Tibial artery (tissue), 4 donors: ENCODE measurements around the gene SMYD3.

Experiments
- DNase-seq, 2 donors: peaks; one replicate each; pipeline ENCODE4 v3.0.0-alpha.2; 2019
- H3K27ac ChIP-seq, 2 donors: fragments of 200-600 bp; sonication (generic) in 1 of 2; 1 replicate in 1 of 2; 2 replicates in 1 of 2; pipeline ENCODE4 v1.5.1; 2018 to 2019; ENCODE audit warnings: mild to moderate bottlenecking in 1 of 2
- H3K27me3 ChIP-seq, 2 donors: fragments of 200-600 bp; sonication (generic) in 1 of 2; one replicate each; pipeline versions ENCODE4 v1.5.1 to v1.6.0; 2016 to 2019
- H3K36me3 ChIP-seq, 3 donors: fragments of 200-600 bp; sonication (generic) in 2 of 3; one replicate each; pipeline ENCODE4 v1.5.1; 2016 to 2019; ENCODE audit warnings: mild to moderate bottlenecking in 2 of 3
- H3K4me1 ChIP-seq, 4 donors: fragments of 200-600 bp; sonication (generic) in 2 of 4; 1 replicate in 3 of 4; 2 replicates in 1 of 4; pipeline ENCODE4 v1.5.1; 2016 to 2019
- H3K4me3 ChIP-seq, 2 donors: fragments of 200-600 bp; sonication (generic) in 1 of 2; 1 replicate in 1 of 2; 2 replicates in 1 of 2; pipeline ENCODE4 v1.5.1; 2018 to 2019; ENCODE audit warnings: mild to moderate bottlenecking in 2 of 2
- H3K9me3 ChIP-seq, 3 donors: fragments of 200-600 bp; sonication (generic) in 1 of 3; one replicate each; pipeline ENCODE4 v1.5.1; 2016 to 2019
- intact Hi-C: fragments of 100-400 bp; cut with DNase I; formaldehyde crosslinking; loops from one replicate; pipeline ENCODE4 v1.15.0; 2023; ENCODE audit warnings: low total_unique reads
- TF ChIP-seq, protein P1 (sequence below), 2 experiments: fragments of 200-600 bp in 1 of 2; fragments of 450-650 bp in 1 of 2; IDR thresholded peaks; one replicate each; pipeline ENCODE4 v1.5.1; 2017 to 2019; ENCODE audit warnings: antibody characterized with exemption in 2 of 2, mild to moderate bottlenecking in 1 of 2, moderate library complexity in 1 of 2

The SMYD3 gene

DNA sequence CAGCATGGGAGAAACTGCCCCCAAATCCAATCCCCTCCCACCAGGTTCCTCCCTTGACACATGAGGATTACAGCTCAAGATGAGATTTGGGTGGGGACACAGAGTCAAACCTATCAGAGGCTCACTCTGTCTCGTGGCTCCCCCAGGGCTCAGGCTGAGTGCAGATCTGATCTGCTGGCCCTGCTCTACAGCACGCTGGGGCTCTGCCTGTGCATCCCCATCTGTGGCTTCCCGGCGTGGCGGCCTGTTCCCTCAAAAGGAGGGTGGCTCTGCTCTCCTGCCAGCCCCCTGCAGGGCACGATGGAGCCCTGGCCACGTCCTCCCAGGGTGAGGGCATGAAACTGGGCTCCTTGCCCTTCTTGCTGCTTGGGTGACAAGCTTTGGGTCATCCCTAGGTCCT, 19.8 kb upstream of the SMYD3 start:
- Histone ChIP-seq H3K4me3 (no peak overlapping the region), H3K9me3 (peaks cover 0 to 13% (median 9%) of the 10 kb centered on the region in 3 donors), H3K27ac (no peak overlapping the region), H3K4me1 (no peaks in the 10 kb centered on the region), H3K36me3 (no peaks in the 10 kb centered on the region), H3K27me3 (no peaks in the 10 kb centered on the region)
- no peak for DNase-seq
- TF ChIP-seq, protein P1, sequence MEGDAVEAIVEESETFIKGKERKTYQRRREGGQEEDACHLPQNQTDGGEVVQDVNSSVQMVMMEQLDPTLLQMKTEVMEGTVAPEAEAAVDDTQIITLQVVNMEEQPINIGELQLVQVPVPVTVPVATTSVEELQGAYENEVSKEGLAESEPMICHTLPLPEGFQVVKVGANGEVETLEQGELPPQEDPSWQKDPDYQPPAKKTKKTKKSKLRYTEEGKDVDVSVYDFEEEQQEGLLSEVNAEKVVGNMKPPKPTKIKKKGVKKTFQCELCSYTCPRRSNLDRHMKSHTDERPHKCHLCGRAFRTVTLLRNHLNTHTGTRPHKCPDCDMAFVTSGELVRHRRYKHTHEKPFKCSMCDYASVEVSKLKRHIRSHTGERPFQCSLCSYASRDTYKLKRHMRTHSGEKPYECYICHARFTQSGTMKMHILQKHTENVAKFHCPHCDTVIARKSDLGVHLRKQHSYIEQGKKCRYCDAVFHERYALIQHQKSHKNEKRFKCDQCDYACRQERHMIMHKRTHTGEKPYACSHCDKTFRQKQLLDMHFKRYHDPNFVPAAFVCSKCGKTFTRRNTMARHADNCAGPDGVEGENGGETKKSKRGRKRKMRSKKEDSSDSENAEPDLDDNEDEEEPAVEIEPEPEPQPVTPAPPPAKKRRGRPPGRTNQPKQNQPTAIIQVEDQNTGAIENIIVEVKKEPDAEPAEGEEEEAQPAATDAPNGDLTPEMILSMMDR (IDR thresholded peaks at IDR 0.05): no peak
- intact Hi-C loops: no loop called here

DNA sequence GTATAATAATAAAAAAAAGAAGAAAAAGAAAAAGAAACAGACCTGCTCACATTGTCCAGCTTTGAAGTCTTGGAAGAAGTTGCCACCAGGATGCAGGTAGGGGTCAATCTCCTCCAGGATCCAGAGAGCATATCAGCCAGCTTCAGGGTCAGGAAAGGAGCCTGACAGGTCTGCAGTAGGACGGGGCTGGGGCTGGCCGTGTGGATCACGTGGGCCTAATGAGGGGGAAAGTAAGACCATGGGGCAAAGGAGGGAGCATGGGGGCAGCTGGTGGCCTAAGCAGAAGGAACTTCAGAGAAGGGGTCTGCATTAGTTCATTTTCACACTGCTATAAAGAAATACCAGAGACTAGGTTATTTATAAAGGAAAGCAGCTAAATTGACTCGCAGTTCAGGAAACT, 19.3 kb upstream of the SMYD3 start:
- Histone ChIP-seq H3K27ac (no peak overlapping the region), H3K9me3 (peaks cover 0 to 13% (median 9%) of the 10 kb centered on the region in 3 donors), H3K4me1 (no peaks in the 10 kb centered on the region), H3K36me3 (no peaks in the 10 kb centered on the region), H3K27me3 (no peaks in the 10 kb centered on the region), H3K4me3 (no peak overlapping the region)
- TF ChIP-seq, protein P1 (IDR thresholded peaks at IDR 0.05): no peak
- intact Hi-C loops: no loop called here
- DNase-seq: no peak

GRCh38 chr1:246519514-246519913, 12.4 kb upstream of the SMYD3 start:
- Histone ChIP-seq H3K9me3 (peaks cover 6 to 25% (median 25%) of the 10 kb centered on the region in 3 donors), H3K27ac (no peak overlapping the region), H3K36me3 (no peaks in the 10 kb centered on the region), H3K4me3 (no peak overlapping the region), H3K27me3 (no peaks in the 10 kb centered on the region), H3K4me1 (no peaks in the 10 kb centered on the region)
- intact Hi-C loops: no loop called here
- TF ChIP-seq, protein P1 (IDR thresholded peaks at IDR 0.05): no peak
- DNase-seq: no peak

- Histone ChIP-seq H3K4me3 (no peak overlapping the region), H3K9me3 (peaks cover 6 to 33% (median 33%) of the 10 kb centered on the region in 3 donors), H3K4me1 (no peaks in the 10 kb centered on the region), H3K36me3 (no peaks in the 10 kb centered on the region), H3K27ac (no peak overlapping the region), H3K27me3 (no peaks in the 10 kb centered on the region)
- DNase-seq: no peak
- TF ChIP-seq, protein P1 (IDR thresholded peaks at IDR 0.05): no peak
- intact Hi-C loops: no loop called here
Observed at GRCh38 chr1:246518456-246519205, 11.6 kb upstream of the SMYD3 start.

DNA sequence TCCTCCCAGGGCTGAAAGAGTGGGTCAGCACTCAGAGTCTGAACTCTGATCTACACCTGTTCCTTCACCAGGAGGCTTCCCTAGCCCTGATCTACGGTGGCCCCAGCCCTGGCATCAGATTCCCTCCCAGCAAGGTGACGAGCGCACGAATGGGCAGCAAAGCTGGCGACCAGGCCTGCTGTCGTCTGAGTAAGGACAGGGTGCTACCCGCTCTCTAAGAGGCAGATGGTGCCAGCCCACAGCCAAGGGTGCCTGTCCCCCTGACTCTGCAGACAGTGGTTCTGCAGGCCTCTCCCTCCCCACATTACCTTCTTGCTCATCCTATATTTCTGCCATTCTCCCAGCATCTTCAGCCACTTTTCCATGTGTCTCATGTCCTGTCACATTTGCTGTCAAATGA, 10.3 kb upstream of the SMYD3 start:
- no peaks in the 10 kb centered on the region for H3K36me3 ChIP-seq
- TF ChIP-seq, protein P1 (IDR thresholded peaks at IDR 0.05): no peak
- no peak for DNase-seq
- intact Hi-C loops: no loop called here
- H3K27me3 ChIP-seq: no peaks in the 10 kb centered on the region
- H3K9me3 ChIP-seq: peaks cover 6 to 38% (median 35%) of the 10 kb centered on the region in 3 donors
- H3K4me3 ChIP-seq: no peak overlapping the region
- H3K27ac ChIP-seq: no peak overlapping the region
- H3K4me1 ChIP-seq: no peaks in the 10 kb centered on the region
